D721Med (cell line): ENCODE data around the gene SMIM20.

Experiments
- DNase-seq: peaks from one replicate; pipeline ENCODE4 v3.0.0; 2011; ENCODE audit warnings: low spot score; ENCODE audit not compliant: insufficient read length
- FAIRE-seq: peaks from 2 replicates; lab custom pipeline; 2011; peaks lifted over from hg19 to GRCh38; lab: Jason Lieb, UNC
- TF ChIP-seq, protein P1 (sequence below): IDR thresholded peaks from 2 replicates; pipeline ENCODE4 v1.5.1; 2012; ENCODE audit warnings: mild to moderate bottlenecking, control low read depth; ENCODE audit not compliant: insufficient read depth; ENCODE audit errors: missing control alignments

The SMIM20 gene

DNA sequence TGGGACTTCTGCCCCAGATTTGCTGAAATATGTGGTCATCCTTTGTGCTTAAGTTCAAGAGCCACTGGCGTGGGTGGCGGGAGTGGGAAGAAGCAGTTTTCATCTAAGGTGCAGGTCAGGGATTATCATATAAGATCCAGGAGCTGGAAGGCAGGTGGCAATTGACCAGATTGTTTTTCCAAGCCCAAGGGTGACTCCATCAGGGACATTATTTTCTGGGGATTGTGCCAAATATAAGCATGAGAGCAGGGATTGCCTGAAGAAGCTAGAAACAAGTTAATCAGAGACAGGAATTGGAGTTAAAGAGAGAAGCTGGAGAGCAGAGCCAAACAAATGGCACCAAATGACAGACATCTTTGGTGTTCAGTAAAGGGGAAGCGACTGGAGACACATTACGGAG is 31.8 kb upstream of the SMIM20 start:
- TF ChIP-seq, protein P1, sequence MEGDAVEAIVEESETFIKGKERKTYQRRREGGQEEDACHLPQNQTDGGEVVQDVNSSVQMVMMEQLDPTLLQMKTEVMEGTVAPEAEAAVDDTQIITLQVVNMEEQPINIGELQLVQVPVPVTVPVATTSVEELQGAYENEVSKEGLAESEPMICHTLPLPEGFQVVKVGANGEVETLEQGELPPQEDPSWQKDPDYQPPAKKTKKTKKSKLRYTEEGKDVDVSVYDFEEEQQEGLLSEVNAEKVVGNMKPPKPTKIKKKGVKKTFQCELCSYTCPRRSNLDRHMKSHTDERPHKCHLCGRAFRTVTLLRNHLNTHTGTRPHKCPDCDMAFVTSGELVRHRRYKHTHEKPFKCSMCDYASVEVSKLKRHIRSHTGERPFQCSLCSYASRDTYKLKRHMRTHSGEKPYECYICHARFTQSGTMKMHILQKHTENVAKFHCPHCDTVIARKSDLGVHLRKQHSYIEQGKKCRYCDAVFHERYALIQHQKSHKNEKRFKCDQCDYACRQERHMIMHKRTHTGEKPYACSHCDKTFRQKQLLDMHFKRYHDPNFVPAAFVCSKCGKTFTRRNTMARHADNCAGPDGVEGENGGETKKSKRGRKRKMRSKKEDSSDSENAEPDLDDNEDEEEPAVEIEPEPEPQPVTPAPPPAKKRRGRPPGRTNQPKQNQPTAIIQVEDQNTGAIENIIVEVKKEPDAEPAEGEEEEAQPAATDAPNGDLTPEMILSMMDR: no peak
- no peak for DNase-seq
- no peak for FAIRE-seq

DNA sequence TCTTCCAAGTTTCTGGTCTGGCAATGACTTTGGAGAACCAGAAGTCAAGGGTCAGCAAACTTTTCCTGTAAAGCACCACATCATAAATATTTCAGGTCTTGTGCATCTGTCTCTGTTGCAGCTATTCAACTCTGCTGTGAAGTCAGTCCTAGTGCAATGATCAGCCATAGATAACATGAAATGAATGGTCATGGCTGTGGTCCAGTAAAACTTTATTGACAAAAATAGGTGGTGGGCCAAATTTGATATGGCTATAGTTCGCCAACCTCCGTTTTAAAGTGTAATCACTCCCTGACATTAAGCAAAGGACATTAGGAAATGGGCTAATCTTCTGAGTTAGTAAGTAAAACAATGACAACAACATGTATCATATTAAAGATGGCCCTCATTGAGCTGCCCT is 30.5 kb upstream of the SMIM20 start:
- DNase-seq: no peak
- TF ChIP-seq, protein P1: no peak

DNA sequence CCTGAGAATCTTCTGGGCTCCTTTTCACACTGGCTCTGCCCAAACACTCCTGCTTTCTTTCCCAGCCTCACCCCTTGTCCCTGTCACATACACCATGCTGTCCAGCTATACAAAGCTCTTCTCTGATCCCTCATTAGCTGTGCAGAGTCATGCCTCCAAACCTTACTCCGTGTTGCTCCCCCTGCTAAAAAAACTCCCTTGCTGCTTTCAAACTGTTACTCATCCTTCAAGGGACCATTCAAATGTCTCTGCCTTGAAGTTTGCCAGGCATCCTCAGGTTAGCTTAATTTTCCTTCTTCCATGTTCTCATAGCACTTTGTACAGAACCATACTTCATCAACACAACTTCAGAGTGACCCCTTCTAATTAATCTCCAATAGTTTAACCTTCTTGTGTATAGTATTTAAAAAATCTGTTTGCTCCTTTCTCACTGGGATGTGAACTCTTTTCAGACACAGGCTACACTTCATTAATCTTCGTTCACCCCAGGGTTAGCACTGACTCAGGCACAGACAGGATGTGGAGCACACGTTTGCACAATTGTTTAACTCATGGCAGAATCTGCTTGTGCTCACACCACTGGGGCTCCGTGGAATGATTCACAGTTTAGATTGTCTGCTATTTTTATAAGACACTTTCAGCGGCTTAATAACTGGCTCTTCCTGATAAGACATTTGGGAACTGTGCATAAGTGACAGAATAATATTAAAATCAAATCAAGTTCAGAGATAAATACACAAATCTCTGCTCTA is 29.8 kb upstream of the SMIM20 start:
- FAIRE-seq: no peak
- TF ChIP-seq, protein P1: no peak
- DNase-seq: no peak

More for the DNA sequence above, 30.5 kb upstream of the SMIM20 start:
- no peak for FAIRE-seq

DNA sequence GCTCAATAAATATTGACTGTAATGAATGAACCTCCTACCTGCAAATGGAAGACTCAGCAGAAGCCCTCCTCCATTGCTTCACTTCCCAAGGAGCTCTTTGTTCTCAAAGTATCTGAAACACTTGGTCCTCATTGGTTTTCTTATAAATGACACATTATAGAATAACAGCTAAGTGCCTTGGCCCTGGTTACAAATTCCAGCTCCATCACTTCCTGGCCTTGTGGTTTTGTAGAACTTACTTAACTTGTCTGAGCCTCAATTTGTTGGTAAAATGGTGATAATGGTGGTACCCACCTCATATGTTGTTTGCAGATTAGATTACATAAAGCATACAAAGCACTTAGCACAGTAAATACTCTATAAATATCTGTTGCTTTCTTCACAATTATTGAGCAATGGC is 25.2 kb upstream of the SMIM20 start:
- TF ChIP-seq, protein P1: no peak
- DNase-seq (no peak), FAIRE-seq (no peak)

DNA sequence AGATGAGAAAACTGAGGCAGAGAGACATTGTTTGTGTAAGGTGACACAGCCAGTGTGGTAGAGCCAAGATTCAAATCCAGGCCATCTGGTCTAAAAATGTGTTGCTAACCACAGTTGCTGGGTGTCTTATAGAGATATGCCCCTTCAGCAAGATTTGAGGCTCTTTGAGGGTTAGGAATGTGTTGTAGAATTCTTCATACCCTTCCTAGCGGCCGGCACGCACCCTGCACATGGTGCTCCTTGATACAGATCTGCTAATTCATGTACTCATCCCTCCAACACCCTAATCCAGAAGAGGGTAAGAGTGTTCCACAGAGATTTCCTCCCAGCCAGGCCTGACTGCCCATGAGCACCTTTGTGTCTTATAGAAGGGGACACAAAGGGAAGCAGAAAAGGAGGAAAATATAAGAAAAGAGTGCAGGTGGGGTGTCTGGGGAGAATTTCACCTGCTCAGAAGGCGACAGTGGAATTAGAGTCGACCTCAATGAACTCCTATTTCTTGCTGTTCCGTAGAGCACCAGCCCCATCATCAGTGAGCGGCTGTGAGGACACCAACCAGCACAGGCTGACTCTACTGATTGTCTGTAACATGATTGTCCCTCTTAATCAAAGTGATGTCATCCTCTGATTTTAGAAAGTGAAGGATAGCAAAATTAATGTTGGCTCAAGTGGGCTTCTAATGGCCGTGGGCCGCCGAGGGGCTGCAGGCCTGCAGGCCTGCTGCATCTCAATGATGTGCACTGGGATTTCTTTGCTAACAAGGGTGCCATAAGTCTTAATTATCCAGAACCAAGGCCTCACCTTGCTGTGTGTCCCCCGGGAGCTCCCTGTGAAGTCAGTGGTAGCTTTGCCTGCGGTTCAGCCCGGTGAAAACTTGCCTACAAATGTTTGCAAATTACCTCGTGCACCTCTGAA is 24.2 kb upstream of the SMIM20 start:
- FAIRE-seq (no peak), DNase-seq (no peak)
- TF ChIP-seq, protein P1: no peak

DNA sequence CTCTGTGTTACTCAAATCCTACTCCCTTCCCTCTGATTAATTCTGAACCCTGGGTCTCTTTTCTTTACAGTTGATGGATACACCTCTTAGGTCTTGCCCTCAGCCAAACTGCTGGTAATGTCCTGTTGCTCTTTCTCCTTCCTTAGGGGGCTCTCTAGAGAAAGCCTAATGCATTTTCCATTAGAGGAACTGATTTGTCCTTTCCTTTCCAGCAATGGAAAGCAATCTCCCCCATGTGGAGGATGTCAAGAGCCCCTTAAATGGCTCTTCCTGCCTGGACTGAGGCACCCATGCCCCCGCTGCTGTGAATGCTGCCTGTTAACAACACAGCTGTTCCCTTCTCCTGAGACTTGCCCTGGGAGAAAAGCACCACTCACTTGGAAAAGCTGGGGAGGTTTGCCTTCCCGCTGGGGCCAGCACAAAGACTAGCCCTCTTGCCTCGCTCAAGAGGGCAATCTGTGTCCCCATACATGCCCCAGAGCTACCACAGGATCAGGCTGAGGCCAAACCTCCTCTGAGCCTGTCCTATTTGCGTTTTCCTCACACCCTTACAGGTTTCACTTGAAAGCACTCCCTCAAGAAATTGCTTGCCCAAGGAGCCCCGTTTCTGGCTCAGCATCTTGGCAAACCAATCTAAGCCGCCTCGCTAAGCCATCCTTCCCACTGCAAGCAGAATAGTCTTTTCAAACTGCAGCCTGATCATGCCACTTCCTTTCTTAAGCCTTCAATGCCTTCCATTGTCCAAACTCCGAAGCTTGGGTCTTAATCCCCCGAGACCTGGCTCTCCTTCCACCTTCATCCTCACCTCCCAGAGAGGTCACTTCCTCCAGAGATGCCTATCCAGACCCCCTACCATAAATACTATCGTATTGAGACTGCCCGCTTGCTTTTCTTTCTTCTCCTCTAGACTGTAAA is 23.2 kb upstream of the SMIM20 start:
- FAIRE-seq (no peak), DNase-seq (no peak)
- TF ChIP-seq, protein P1: no peak
